Chondrocyte (in vitro differentiated cells): Measurements from ENCODE around the gene AGBL1. TPM values are rescaled to one million over a fixed set of nuclear protein-coding genes. Genes with fewer than 3 reads are reported as not detected.

ENCODE experiments used
- DNase-seq: peaks from one replicate; pipeline ENCODE4 v3.0.0; 2021; ENCODE audit warnings: mixed read lengths, low spot score
- H3K27ac Mint-ChIP-seq: one replicate; pipeline ENCODE4 v1.8.0; 2021; ENCODE audit warnings: mild to moderate bottlenecking, moderate library complexity, mixed read lengths; ENCODE audit not compliant: unreplicated experiment
- H3K27me3 Mint-ChIP-seq: 2 replicates; pipeline ENCODE4 v1.8.0; 2021; ENCODE audit warnings: low read depth, mixed read lengths
- H3K36me3 Mint-ChIP-seq: 2 replicates; pipeline ENCODE4 v1.8.0; 2021; ENCODE audit warnings: low read depth, mixed read lengths
- H3K4me1 Mint-ChIP-seq: 2 replicates; pipeline ENCODE4 v1.8.0; 2021; ENCODE audit warnings: low read depth, mild to moderate bottlenecking, mixed read lengths
- H3K4me3 Mint-ChIP-seq: one replicate; pipeline ENCODE4 v1.8.0; 2021; ENCODE audit warnings: mild to moderate bottlenecking, moderate library complexity, mixed read lengths; ENCODE audit not compliant: unreplicated experiment
- H3K9me3 Mint-ChIP-seq: 2 replicates; pipeline ENCODE4 v1.8.0; 2021; ENCODE audit warnings: low read depth, mixed read lengths
- CTCF ChIP-seq: fragments of 200-600 bp; sonication (generic); IDR thresholded peaks from 2 replicates; pipeline ENCODE4 v1.5.0; 2021; ENCODE audit warnings: antibody characterized with exemption, mild to moderate bottlenecking, moderate library complexity
- total RNA-seq: library from RNA; stranded (reverse); gene quantifications from 3 replicates; pipeline ENCODE4 v1.2.1, GENCODE V29; 2021

AGBL1 gene
- total RNA-seq, 1 donor from 2014 or later, result not detected

DNA sequence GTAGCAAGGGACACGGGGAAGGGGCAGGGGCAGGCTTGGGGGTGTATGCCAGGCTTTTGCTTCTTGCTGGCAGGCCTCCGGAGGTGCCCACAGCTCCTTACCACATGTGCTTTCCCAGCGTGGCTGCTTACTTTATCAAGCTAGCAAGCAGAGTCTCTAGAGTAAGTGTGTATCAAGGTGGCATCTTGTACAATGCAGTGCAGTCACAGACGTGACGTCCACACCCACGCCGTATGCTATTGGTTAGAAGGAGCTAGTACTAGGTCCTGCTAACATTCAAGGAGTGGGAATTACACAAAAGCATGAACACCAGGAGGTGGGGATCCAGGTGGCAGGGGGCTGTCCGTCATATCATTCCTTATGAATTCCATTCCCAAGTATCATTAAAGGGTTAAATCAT lies 15.3 kb upstream of the AGBL1 start:
- Mint-ChIP-seq H3K4me1 (no peaks in the 10 kb centered on the region), H3K27ac (no peak overlapping the region), H3K27me3 (peaks cover 3% of the 10 kb centered on the region), H3K36me3 (no peaks in the 10 kb centered on the region), H3K9me3 (peaks cover 7% of the 10 kb centered on the region), H3K4me3 (no peak overlapping the region)
- no peak for DNase-seq
- TF ChIP-seq CTCF, result no peak

DNA sequence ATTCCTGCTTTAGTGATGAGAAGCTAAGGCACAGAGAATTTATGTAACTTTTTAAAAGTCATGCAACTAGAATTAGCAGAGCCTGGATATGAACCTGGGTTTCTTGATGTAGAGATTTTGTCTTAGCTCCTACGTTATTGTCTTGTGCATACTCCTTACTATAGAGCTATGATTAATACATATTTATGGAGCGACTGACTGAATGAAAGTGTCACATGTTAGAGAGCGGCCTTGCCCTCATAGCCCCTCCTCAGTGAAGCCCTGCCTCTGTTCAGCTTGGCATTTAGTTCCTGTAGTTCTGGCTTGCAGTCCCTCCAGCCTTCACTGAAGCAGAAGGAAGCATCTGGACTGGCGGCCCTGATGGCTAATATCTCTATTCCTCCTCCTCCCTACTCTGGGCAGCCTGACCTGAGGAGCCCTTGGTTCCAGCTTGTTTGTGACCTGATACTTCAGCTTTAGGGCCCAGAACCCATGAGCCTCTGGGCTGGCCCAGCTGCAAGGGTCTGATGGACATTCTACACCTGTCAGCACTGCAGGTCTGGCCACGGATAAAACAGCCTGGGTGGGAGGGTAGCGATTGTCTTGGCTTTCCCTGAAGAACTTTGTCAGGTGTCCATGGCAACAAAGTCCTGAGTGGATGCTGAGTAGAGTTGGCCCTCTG lies 13.4 kb upstream of the AGBL1 start:
- H3K36me3 Mint-ChIP-seq, result no peaks in the 10 kb centered on the region
- no peak overlapping the region for H3K27ac Mint-ChIP-seq
- H3K27me3 Mint-ChIP-seq, result peaks cover 3% of the 10 kb centered on the region
- H3K4me1 Mint-ChIP-seq, result no peaks in the 10 kb centered on the region
- peaks cover 7% of the 10 kb centered on the region for H3K9me3 Mint-ChIP-seq
- no peak overlapping the region for H3K4me3 Mint-ChIP-seq
- TF ChIP-seq CTCF, result no peak
- DNase-seq, result no peak

DNA sequence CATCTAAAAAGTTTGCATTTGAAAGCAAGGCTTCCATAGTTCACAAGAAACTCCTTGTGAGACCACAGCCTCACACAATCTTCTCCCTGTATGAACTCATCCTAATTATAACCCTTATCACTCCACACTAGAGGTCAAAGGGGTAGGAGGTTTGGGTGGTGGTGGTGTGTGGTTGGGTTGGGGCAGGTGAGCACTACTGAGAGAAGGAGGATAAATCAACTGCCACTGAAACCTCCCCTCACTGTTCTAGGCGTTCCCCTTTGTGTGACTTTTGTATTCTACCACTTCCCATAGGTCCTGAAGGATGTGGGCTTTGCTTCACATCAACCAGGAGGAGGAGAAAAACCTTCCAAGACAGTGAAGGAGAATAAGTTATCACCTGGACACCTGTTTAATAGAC lies 6.4 kb upstream of the AGBL1 start:
- DNase-seq, result no peak
- no peaks in the 10 kb centered on the region for H3K4me1 Mint-ChIP-seq
- no peak overlapping the region for H3K4me3 Mint-ChIP-seq
- no peak overlapping the region for H3K27ac Mint-ChIP-seq
- no peaks in the 10 kb centered on the region for H3K36me3 Mint-ChIP-seq
- no peaks in the 10 kb centered on the region for H3K9me3 Mint-ChIP-seq
- TF ChIP-seq CTCF, result no peak
- H3K27me3 Mint-ChIP-seq, result no peaks in the 10 kb centered on the region

- no peak for TF ChIP-seq CTCF
- no peak for DNase-seq
- H3K9me3 Mint-ChIP-seq, result no peaks in the 10 kb centered on the region
- no peak overlapping the region for H3K4me3 Mint-ChIP-seq
- no peaks in the 10 kb centered on the region for H3K4me1 Mint-ChIP-seq
- H3K27me3 Mint-ChIP-seq, result no peaks in the 10 kb centered on the region
- H3K27ac Mint-ChIP-seq, result no peak overlapping the region
- no peaks in the 10 kb centered on the region for H3K36me3 Mint-ChIP-seq
Observed at GRCh38 chr15:86076468-86076867, 3.2 kb upstream of the AGBL1 start.

GRCh38 chr15:86077070-86077469 lies 2.6 kb upstream of the AGBL1 start:
- Mint-ChIP-seq H3K27me3 (no peaks in the 10 kb centered on the region), H3K9me3 (no peaks in the 10 kb centered on the region), H3K27ac (no peak overlapping the region), H3K36me3 (no peaks in the 10 kb centered on the region), H3K4me3 (no peak overlapping the region), H3K4me1 (no peaks in the 10 kb centered on the region)
- DNase-seq, result no peak
- TF ChIP-seq CTCF, result no peak
